ENCODE results near the gene RARG.

Gene RARG

GRCh38 chr12:53231921-53232645 is at the start of gene RARG:
RARG (minus strand) TSS chr12:53232209; CDS start chr12:53227545, 4,664 bp downstream.
- no peak for DNase-seq (ENCODE audit: low read depth, low spot score)

DNA sequence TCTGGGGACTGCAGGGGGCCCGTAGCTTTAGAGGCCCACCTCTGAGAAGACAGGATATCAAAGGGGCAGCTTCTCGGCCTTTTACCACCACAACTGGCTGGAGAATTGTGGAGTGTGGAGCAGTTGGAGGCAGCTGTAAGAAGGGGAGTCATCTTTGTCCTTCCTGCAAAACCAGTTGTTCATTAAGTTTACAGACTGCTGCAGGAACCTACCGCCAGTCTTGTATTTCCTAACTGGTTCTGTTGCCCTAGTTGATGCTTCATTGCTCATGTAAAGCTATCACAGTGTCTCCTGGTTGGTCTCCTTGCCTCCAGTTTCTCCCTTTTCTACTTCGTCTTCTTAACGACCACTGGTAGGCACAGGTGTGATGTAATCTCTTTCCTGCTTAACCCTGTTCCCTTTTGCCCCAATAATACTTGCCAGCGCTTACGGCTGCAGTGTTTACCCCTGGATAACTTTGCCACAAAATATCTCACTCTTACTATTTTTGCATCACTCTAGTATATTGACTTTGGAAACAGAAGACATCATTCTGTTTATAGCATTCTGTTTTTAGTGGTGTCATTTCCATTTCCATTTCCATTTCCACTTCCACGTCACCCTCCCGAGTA is 48.0 kb upstream of the RARG start:
- no peak for DNase-seq (ENCODE audit: low read depth, low spot score)

DNA sequence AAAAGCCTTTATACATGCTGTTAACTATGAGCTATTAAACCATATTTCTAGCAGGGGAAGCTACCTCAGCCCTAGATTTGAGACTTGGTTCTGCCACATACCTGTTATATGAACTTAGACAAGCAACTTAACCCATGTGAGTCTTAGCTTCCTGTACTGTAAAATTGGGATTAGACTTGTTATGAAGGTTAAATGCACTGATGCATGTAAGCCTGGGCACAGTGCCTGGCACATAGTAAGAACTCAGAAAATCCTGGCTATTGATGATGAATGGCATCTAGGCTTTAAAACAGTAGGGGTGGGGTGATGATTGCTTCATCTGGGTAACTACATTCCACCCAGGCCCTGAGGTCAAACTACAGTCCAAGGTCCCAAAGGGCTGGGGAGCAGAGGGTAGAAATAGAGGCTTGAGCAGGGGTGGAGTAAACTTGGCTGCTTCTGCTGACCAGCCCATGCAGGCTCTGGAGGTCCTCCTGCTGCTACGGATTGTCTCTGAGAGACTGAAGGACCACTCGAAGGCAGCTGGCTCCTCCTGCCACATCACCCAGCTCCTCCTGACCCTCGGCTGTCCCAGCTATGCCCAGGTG is 47.4 kb upstream of the RARG start:
- DNase-seq (ENCODE audit: low read depth, low spot score) = no peak

GRCh38 chr12:53277981-53278380 is 46.0 kb upstream of the RARG start:
- DNase-seq (ENCODE audit: low read depth, low spot score) = no peak

DNA sequence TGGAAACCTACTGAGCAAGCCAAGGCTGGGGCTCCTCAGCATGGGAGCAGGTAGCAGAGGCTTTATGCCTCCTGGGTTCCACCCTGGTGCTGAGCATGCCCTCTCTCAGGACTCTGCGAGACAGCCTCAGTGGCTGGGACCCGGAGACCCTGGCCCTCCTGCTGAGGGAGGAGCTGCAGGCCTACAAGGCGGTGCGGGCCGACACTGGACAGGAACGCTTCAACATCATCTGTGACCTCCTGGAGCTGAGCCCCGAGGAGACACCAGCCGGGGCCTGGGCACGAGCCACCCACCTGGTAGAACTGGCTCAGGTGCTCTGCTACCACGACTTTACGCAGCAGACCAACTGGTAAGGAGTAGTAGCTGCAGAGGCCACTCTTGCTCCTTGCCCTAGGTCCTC is 44.5 kb upstream of the RARG start:
- DNase-seq (ENCODE audit: low read depth, low spot score) = no peak

- DNase-seq (ENCODE audit: low read depth, low spot score) = no peak
These were observed 42.4 kb upstream of the RARG start for GRCh38 chr12:53274445-53274844.

DNA sequence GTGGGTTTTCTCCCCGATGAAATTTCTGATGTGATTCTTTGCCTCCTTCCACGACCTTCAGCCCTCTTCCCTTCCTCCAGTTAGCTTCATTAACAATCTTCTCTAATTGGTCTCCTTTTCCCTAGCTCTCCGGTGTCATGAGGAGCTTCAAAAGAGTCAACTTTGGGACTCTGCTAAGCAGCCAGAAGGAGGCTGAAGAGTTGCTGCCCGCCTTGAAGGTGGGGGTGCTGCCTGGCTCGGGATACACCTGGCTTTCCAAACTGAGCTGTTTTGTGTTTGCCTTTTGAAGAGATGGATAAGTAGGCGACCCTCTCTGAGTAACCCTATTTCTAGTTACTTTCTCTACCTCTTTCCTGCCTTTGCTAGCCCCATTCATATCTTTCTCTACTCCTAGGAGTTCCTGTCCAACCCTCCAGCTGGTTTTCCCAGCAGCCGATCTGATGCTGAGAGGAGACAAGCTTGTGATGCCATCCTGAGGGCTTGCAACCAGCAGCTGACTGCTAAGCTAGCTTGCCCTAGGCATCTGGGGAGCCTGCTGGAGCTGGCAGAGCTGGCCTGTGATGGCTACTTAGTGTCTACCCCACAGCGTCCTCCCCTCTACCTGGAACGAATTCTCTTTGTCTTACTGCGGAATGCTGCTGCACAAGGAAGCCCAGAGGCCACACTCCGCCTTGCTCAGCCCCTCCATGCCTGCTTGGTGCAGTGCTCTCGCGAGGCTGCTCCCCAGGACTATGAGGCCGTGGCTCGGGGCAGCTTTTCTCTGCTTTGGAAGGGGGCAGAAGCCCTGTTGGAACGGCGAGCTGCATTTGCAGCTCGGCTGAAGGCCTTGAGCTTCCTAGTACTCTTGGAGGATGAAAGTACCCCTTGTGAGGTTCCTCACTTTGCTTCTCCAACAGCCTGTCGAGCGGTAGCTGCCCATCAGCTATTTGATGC is 36.9 kb upstream of the RARG start:
- DNase-seq (ENCODE audit: low read depth, low spot score) = no peak

GRCh38 chr12:53267999-53268629 is 36.1 kb upstream of the RARG start, which contains the start of gene ESPL1:
ESPL1 (plus strand) TSS chr12:53268299; CDS start chr12:53268767, 468 bp downstream.
- no peak for DNase-seq (ENCODE audit: low read depth, low spot score)

DNA sequence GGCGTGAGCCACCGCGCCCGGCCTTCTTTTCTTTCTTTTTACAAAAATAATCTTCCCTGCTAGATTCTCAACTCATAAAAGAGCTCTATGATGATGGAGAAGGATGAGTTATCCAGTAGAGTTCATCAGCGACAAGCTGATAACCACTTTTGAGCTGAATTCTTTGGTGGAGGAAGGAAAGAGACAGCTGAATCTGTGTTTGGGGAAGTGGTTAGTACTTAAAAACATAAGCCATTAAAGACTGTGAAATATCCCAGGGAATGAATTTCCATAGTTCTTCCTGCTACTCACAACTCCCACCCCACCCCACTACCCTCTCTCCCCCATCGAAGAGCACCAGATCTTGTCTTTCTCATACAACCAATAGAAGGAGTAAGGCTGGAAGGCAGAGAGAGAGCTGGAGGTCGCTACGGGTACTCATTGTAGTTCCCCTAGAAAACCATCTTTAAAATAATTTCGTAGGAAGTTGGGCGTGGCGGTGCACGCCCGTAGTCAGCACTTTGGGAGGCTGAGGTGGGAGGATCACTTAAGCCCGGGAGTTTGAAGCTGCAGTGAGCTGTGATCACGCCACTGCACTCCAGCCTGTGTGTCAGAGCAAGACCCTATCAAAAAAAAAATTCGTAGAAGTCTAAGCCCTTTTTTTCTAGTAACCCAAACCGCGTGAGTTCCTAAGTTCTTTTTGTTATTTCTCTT is 35.4 kb upstream of the RARG start:
- no peak for DNase-seq (ENCODE audit: low read depth, low spot score)

- no peak for DNase-seq (ENCODE audit: low read depth, low spot score)
These were observed 33.8 kb upstream of the RARG start for GRCh38 chr12:53265783-53266182.

- DNase-seq (ENCODE audit: low read depth, low spot score) = no peak
These were observed 27.9 kb upstream of the RARG start for GRCh38 chr12:53259891-53260290.

GRCh38 chr12:53258541-53259539 is 26.8 kb upstream of the RARG start:
- no peak for DNase-seq (ENCODE audit: low read depth, low spot score)

- no peak for DNase-seq (ENCODE audit: low read depth, low spot score)
These were observed 24.0 kb upstream of the RARG start for GRCh38 chr12:53255996-53256395.

DNA sequence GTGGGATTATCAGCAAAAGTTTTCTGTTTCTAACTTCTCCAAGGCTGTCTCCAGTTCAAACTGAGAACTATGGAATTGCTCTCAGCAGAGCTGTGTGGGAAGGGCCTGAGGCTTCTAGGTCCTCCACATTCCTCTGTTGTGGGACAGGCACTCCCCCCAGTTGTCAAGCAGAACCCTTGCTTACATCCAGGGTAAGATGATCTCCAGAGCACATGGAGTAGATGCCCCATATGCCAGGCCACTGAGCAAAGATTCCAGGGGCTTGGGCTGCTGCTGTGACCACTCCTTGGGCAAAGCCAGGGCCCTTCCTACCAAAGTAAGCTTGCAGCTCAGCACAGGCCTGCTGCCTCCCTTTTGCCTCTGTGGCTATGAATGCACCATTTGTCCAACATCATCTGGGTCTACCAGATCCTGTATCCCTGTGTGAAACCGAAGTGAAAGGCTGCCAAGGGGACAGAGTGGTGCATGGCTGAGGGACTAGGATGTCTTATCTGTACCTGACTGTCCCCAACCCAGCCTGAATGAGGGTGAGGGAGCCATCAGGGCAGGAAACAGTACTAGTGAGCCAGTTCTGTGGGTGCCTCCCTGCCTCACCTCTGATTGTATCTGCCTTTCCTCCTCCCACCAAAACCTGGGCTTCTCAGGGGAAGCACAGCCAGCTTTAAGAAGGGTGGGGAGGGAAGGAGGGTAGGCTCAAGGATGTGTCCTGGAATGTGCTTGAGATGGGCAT is 23.0 kb upstream of the RARG start:
- DNase-seq (ENCODE audit: low read depth, low spot score) = no peak

GRCh38 chr12:53253298-53253697 is 21.3 kb upstream of the RARG start:
- no peak for DNase-seq (ENCODE audit: low read depth, low spot score)

GRCh38 chr12:53252349-53252916 is 20.4 kb upstream of the RARG start:
- DNase-seq (ENCODE audit: low read depth, low spot score) = no peak

DNA sequence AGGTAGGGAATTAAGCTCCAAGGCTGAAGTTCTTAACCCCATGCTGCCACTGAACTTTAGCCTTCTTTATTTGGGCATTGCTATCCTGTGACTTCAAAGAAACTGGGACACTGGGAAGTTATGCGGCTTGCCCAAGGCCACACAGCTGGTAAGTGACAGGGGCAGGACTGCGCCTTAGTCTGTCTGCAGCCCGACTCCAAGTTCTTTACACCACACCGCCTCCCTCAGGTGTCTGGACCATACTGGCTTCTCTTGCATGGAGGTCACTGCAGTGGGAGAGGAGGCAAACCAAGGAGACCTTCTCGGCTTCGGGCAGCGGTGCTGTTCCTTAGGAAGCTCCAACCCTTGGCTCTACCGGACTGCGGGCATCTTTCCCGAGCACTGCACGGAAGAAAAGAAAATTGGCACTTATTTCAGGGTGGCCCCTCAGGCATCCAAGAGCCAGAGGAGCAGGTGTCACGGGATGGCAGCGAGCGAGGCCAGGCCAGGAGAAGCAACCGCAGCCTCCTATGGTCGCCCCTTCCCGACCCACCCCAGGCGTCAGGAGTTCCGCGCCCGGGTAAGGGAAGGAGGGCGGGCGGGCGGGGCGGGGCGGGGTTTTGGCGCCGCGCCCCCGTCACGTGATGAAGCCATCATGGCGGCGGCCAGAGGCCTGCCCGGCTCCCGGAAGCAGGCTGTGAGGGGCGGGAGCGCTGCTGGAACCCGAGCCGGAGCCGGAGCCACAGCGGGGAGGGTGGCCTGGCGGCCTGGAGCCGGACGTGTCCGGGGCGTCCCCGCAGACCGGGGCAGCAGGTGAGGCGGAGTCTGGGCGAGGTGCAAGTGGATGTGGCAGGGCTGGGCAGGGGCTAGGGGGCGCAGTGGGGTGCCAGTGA is 19.7 kb upstream of the RARG start:
- DNase-seq (ENCODE audit: low read depth, low spot score) = no peak

DNA sequence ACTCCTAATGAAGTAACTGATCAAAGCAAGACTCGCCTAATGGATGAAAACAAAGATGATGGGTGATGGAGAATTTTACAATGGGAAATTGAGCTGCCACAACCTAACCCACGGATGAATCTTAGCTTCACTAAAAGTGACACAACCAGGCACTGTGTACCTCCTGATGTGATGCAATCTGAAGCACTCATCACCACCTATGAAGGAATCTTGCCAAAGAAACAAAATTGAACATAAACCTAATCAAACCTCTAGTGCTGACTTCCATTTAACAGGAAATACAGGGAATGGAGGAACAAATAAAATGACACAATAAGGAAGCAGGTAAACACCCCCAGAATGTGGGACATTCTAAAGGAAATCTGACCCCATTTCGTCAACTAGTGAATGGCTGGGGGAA is 13.3 kb upstream of the RARG start:
- no peak for DNase-seq (ENCODE audit: low read depth, low spot score)
